ENCODE data around the gene RAP1A.

The RAP1A gene

DNA sequence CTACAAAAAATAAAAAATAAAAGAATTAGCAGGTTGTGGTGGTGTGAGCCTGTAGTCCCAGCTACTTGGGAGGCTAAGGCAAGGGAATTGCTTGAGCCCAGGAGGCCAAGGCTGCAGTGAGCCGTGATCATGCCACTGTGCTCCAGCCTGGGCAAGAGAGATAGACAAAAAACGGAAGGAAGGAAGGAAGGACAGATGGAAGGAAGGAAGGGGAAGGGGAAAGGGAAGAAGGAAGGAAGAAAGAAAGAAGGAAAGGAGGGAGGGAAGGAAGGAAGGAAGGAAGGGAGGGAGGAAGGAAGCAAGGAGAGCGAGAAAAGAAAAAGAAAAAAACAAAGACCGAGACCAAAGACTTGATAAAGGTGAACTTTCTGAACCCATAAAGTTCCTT lies 25.3 kb upstream of the RAP1A start:
- POLR2A ChIA-PET = no interaction called here
- no peak overlapping the region for H3K4me3 ChIP-seq (ENCODE audit: low read depth, low read length)
- TF ChIP-seq, protein P1, sequence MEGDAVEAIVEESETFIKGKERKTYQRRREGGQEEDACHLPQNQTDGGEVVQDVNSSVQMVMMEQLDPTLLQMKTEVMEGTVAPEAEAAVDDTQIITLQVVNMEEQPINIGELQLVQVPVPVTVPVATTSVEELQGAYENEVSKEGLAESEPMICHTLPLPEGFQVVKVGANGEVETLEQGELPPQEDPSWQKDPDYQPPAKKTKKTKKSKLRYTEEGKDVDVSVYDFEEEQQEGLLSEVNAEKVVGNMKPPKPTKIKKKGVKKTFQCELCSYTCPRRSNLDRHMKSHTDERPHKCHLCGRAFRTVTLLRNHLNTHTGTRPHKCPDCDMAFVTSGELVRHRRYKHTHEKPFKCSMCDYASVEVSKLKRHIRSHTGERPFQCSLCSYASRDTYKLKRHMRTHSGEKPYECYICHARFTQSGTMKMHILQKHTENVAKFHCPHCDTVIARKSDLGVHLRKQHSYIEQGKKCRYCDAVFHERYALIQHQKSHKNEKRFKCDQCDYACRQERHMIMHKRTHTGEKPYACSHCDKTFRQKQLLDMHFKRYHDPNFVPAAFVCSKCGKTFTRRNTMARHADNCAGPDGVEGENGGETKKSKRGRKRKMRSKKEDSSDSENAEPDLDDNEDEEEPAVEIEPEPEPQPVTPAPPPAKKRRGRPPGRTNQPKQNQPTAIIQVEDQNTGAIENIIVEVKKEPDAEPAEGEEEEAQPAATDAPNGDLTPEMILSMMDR (IDR thresholded peaks at IDR 0.05; ENCODE audit: insufficient read depth, low read length, missing control alignments) = no peak
- DNase-seq (ENCODE audit: low read depth, low spot score) = no peak
- CTCF ChIA-PET = interaction anchor here (1.1 to 4.5 kb wide), 2 partner anchors 26 to 86 kb away, joined by 4 to 21 read pairs; no protein-coding TSS in a partner anchor

DNA sequence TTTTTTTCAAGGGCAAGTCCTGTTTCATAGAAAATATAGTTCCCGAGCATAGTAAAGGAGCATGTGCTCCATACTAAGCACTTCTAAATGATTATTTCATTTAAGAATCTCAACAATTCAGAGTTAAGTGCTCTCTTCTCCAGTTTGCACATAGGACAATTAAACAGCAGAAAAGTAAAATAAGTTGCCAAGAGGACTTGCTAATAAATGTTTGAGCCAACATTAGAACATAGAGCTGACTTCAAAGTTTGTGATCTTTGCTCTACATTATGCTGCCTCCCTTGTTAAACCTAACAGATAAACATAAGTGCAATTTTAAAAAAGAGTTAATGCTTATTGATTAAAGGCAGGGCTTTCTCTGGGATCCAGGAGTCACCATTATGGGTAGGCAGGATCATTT lies 23.8 kb upstream of the RAP1A start:
- TF ChIP-seq, protein P1 (IDR thresholded peaks at IDR 0.05; ENCODE audit: insufficient read depth, low read length, missing control alignments) = no peak
- POLR2A ChIA-PET = no interaction called here
- DNase-seq (ENCODE audit: low read depth, low spot score) = no peak
- CTCF ChIA-PET = interaction anchor here (1.3 kb wide), 1 partner anchor 10 kb away, joined by 4 read pairs; no protein-coding TSS in a partner anchor
- H3K4me3 ChIP-seq (ENCODE audit: low read depth, low read length) = no peak overlapping the region

DNA sequence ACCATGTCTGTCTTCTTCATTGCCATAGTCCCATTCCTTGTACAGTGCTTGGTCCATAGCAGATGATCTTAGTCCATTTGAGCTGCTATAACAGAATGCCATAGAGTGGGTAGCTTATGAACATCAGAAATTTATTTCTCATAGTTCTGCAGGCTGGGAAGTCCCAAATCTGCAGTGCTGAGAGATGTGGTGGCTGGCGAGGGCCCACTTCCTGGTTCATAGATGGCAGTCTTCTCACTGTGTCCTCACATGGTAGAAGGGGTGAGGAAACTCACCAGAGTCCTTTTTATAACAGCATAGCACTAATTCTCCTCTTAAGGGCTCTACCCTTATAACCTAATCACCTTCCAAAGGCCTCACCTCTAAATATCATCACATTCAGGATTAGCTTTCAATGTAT lies 23.1 kb upstream of the RAP1A start:
- TF ChIP-seq, protein P1 (IDR thresholded peaks at IDR 0.05; ENCODE audit: insufficient read depth, low read length, missing control alignments) = no peak
- H3K4me3 ChIP-seq (ENCODE audit: low read depth, low read length) = no peak overlapping the region
- DNase-seq (ENCODE audit: low read depth, low spot score) = no peak
- POLR2A ChIA-PET = no interaction called here
- CTCF ChIA-PET = no interaction called here

DNA sequence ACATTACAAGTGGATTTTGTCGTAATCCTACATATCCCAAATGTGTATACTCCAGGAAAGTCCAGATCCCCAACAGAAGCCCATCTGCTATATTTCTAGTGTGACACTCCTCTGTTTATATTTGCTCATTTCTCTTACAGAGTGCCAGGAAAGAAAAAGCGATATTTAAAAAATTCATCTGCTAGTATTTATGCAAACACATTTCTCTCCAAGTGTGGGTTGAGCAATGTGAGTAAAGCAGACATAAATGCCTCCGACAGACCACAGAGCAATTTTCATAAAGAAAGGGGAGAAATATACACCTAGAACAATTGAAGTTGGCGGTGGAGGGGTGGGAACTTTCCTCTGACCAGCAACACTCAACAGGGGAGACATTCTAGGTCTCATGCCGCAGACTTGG lies 22.2 kb upstream of the RAP1A start:
- peak; percentile 29 for DNase-seq (ENCODE audit: low read depth, low spot score)
- H3K4me3 ChIP-seq (ENCODE audit: low read depth, low read length) = no peak overlapping the region
- POLR2A ChIA-PET = no interaction called here
- TF ChIP-seq, protein P1 (IDR thresholded peaks at IDR 0.05; ENCODE audit: insufficient read depth, low read length, missing control alignments) = no peak
- CTCF ChIA-PET = no interaction called here

DNA sequence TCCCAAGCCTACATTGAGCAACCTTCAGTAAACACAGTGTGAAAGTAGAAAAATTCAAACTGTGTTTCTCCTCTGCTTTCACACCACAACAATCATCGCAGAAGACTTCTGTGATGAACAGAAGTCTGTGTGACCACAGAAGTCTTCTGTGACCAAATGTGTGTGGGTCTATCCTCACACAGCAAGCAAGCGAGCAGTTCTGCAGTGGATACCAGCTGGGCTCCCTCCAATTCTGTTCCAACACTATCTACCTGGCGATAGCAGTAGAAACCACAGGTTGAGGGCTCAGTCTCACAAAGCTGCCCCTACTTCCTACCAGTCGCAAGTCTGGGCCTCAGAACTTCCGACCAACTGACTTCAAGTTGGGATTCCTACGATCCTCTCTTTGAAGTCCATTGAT lies 21.0 kb upstream of the RAP1A start:
- POLR2A ChIA-PET = no interaction called here
- TF ChIP-seq, protein P1 (IDR thresholded peaks at IDR 0.05; ENCODE audit: insufficient read depth, low read length, missing control alignments) = no peak

DNA sequence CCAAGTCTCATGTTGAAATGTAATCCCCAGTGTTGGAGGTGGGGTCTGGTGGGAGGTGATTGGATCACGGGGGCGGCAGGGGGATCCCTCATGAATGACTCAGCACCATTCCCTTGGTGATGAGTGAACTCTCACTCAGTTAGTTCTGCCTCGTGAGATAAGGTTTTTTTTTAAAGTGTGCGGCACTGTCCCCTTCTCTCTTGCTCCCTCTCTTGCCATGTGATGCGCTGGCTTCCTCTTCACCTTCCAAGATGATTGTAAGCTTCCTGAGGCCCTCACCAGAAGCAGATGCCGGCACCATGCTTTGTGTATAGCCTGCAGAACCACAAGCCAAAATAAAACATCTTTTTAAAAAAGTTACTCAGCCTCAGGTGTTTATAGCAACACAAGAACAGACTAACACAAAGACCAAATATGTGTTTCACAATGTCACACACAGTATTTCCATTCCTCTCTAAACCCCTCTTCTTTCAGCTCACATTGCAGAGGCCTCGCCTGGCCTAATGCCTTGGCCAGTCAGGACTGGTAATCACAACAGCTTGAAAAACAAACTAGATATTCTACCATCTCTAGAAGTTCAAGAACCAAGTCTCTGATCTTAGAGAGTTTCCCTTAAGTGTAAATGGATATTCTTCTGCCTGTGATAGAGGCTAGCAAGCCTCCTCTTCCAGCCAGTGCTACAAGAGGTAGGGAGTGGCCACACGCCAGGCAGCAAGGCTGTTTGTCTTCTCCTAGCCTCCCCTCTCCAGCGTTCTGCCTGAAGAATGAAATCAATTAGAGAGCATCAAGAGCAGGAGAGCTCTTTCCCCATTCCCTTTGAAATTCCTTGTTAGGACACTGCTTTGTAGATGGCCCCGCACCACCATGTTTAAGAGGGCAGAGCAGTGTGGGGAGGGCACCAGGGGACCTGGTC lies 19.6 kb upstream of the RAP1A start:
- ChIA-PET CTCF (interaction anchor here (1.0 to 2.5 kb wide), 3 partner anchors 11 to 92 kb away, joined by 4 to 9 read pairs (median 5); no protein-coding TSS in a partner anchor), POLR2A (no interaction called here)
- TF ChIP-seq, protein P1 (IDR thresholded peaks at IDR 0.05; ENCODE audit: insufficient read depth, low read length, missing control alignments) = no peak
- no peak overlapping the region for H3K4me3 ChIP-seq (ENCODE audit: low read depth, low read length)
- no peak for DNase-seq (ENCODE audit: low read depth, low spot score)

More for the DNA sequence above, 21.0 kb upstream of the RAP1A start:
- CTCF ChIA-PET = no interaction called here
- no peak for DNase-seq (ENCODE audit: low read depth, low spot score)
- H3K4me3 ChIP-seq (ENCODE audit: low read depth, low read length) = no peak overlapping the region
